ENCODE data around the gene PARP3. TPM values are rescaled to one million over a fixed set of nuclear protein-coding genes. Genes with fewer than 3 reads are reported as not detected.

The PARP3 gene
- total RNA-seq, 2 experiments from 2014 or later, result 15.8 to 19.0 TPM

- DNase-seq (peak; percentile 94), ATAC-seq (peak; percentile 95)
- Mint-ChIP-seq H3K9me3 (ENCODE audit: low read depth) (no peaks in the 10 kb centered on the region), H3K27ac (peak within 1 kb of the TSS; percentile 97), H3K27me3 (peaks cover 13% of the 10 kb centered on the region), H3K4me1 (peaks cover 42% of the 10 kb centered on the region), H3K36me3 (peaks cover 32% of the 10 kb centered on the region), H3K4me3 (peak within 1 kb of the TSS; percentile 97)
- CTCF ChIA-PET, result interaction anchor here (0.7 to 2.4 kb wide), 15 partner anchors 8 to 227 kb away, joined by 3 to 34 read pairs (median 6); partner anchors contain the start of genes ABHD14A, ABHD14B, ACY1 and DUSP7
Measured at GRCh38 chr3:51995346-51996163, 53.4 kb downstream of the PARP3 start, which contains the start of gene RPL29. Gene RPL29 (minus strand): TSS chr3:51995895. CDS start chr3:51995461, 434 bp downstream.

DNA sequence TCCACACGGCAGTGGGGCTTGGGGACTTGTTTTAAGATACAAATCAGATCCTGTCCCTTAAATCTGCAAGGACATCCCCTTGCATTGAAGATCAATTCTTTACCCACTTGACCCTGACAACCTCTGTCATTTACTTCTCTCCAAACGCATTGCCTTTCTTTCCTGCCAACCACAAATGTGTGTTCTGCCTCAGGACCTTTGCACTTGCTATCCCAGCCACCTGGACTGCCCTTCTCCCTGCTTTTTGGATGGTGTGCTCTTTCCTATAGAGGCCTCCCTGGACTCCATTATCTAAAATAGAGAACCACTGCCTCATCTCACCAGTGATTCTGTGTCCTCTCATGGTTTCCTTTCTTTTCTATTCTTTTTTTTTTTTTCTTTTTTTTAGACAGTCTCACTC lies 55.0 kb downstream of the PARP3 start:
- Mint-ChIP-seq H3K36me3 (peaks cover 29% of the 10 kb centered on the region), H3K9me3 (ENCODE audit: low read depth) (no peaks in the 10 kb centered on the region), H3K27me3 (peaks cover 13% of the 10 kb centered on the region), H3K27ac (peak overlapping the region; percentile 32), H3K4me1 (peaks cover 41% of the 10 kb centered on the region), H3K4me3 (peak overlapping the region; percentile 16)
- CTCF ChIA-PET, result interaction anchor here (0.9 to 1.3 kb wide), 3 partner anchors 13 to 223 kb away, joined by 3 to 4 read pairs (median 3); partner anchors contain the start of genes ACY1 and PARP3
- DNase-seq, result no peak
- no peak for ATAC-seq

GRCh38 chr3:51997935-51998596 lies 55.9 kb downstream of the PARP3 start:
- no peak for DNase-seq
- Mint-ChIP-seq H3K9me3 (ENCODE audit: low read depth) (no peaks in the 10 kb centered on the region), H3K4me1 (peaks cover 33% of the 10 kb centered on the region), H3K4me3 (no peak overlapping the region), H3K36me3 (peaks cover 21% of the 10 kb centered on the region), H3K27me3 (peaks cover 13% of the 10 kb centered on the region), H3K27ac (no peak overlapping the region)
- CTCF ChIA-PET, result interaction anchor here (0.7 to 1.3 kb wide), 7 partner anchors 14 to 223 kb away, joined by 3 to 4 read pairs (median 4); partner anchors contain the start of genes ACY1, DUSP7 and PARP3
- no peak for ATAC-seq

Other genes with a start within 250 kb of the PARP3 start
- gene GRM2, start 235.3 kb upstream of the PARP3 start, total RNA-seq, result under 1 TPM; 0.52 to 0.55 TPM
- gene IQCF6, start 163.1 kb upstream of the PARP3 start, total RNA-seq, result not detected
- not detected for gene IQCF2, start 80.7 kb upstream of the PARP3 start, total RNA-seq
- not detected for gene IQCF5, start 66.8 kb upstream of the PARP3 start, total RNA-seq
- not detected for gene IQCF1, start 39.0 kb upstream of the PARP3 start, total RNA-seq
- 10 to 100 TPM; 25.4 to 38.0 TPM for gene RRP9, start 459 bp upstream of the PARP3 start, total RNA-seq
- not detected for gene GPR62, start 13.0 kb downstream of the PARP3 start, total RNA-seq
- 10 to 100 TPM; 11.4 to 21.1 TPM for gene PCBP4, start 25.1 kb downstream of the PARP3 start, total RNA-seq
- gene ABHD14B, start 31.7 kb downstream of the PARP3 start, total RNA-seq, result 10 to 100 TPM; 36.2 to 36.7 TPM
- gene ABHD14A, start 32.7 kb downstream of the PARP3 start, total RNA-seq, result 10 to 100 TPM; 11.8 to 13.7 TPM
- 10 to 100 TPM; 18.1 to 21.3 TPM for gene ACY1, start 41.2 kb downstream of the PARP3 start, total RNA-seq
- 1,000 to 10,000 TPM; 1,042 to 1,060 TPM for gene RPL29, start 53.5 kb downstream of the PARP3 start, total RNA-seq
- gene DUSP7, start 114.2 kb downstream of the PARP3 start, total RNA-seq, result 10 to 100 TPM; 24.2 to 29.3 TPM
- 10 to 100 TPM; 29.3 to 29.5 TPM for gene POC1A, start 212.1 kb downstream of the PARP3 start, total RNA-seq

All from activated CD8-positive, alpha-beta memory T cell treated with anti-CD3 and anti-CD28 coated beads, Interleukin-2, amount 10 ng/mL, durations not matched to agents 7 days and 5 days (primary cell).